OCI-M2 (cell line): ENCODE results near the gene ADAM33.

Source experiments
- DNase-seq: peaks from one replicate; lab custom pipeline; 2025; ENCODE audit not compliant: unreplicated experiment; lab: John Stamatoyannopoulos, UW

ADAM33 gene

DNA sequence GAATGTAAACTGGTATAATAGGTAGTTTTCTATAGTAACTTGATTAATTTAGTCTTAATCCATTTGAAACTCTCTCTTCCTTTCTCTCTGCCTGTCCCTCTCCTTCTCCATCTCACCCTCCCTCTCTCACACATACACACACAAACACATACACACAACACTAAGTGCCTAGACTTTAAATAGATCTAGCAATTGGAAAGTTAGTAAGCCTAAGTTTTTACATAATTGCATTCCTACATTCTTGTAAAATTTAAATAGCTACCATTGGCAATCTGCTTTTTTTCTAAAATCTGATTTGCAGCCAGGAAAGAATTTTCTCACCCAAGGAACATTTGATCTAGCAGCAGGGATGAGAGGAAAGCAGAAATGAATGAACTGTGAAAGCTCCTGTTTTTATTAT, 34.3 kb downstream of the ADAM33 start:
- no peak for DNase-seq

DNA sequence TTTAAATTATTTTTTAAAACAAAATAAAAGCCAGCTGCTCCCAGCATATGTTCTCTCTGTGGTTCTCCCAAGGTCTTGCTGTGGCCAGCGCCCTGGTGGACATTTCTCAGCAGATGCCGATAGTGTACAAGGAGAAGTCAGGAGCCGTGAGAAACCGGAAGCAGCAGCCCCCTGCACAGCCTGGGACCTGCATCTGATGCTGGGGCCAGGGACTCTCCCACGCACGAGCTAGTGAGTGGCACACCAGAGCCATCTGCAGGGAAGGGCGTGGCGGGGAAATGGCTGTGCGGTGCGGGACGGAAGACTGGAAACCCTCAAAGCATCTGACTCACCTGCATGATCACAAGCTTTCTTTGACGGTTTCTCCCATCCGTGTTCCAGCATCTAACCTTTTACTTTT, 35.2 kb downstream of the ADAM33 start:
- no peak for DNase-seq

GRCh38 chr20:3646067-3646440, 35.8 kb downstream of the ADAM33 start:
- DNase-seq: no peak

- no peak for DNase-seq
Measured at GRCh38 chr20:3645309-3646066, 36.3 kb downstream of the ADAM33 start.

DNA sequence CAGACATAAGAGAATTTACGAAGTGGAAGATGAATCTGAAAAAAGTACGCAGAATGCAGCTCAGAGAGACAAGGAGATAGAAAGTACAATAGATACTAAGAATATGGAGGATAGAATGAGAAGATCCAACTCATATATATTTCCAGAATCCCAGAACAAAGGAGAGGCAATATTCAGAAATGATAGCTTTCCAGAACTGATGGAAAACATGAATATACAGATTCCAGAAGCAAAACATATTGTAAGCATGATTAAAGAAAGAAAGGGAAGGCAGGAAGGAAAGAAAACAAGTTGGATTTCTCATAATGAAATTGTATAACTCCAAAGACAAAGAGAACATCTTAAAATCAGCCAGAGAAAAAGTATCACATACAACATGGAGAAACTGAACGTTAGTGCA, 41.6 kb downstream of the ADAM33 start:
- no peak for DNase-seq

GRCh38 chr20:3635346-3635745, 46.5 kb downstream of the ADAM33 start:
- DNase-seq: no peak

GRCh38 chr20:3633913-3634478, 47.8 kb downstream of the ADAM33 start:
- no peak for DNase-seq

GRCh38 chr20:3632311-3633004, 49.4 kb downstream of the ADAM33 start:
- DNase-seq: no peak

DNA sequence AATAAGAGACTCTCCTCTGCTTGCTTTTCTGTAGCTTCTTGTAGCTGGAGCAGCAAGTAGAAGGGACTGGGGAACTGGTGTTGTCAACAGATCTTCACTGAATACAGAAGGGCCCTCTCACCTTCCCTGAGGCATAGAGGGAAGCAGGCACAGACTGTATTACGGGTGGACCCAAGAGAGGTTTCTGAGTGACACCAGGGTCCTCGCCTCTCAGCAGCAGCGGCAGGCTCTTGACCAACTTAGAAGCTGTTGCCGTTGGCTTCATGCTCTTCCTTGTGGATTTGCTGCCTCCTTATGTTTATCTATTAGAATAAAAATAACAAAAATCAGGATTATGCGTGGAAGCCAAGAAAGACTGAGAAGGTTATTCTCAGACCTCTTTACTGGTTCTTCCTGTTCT, 50.3 kb downstream of the ADAM33 start:
- DNase-seq: no peak

- no peak for DNase-seq
Measured at GRCh38 chr20:3630429-3630828, 51.4 kb downstream of the ADAM33 start.

DNA sequence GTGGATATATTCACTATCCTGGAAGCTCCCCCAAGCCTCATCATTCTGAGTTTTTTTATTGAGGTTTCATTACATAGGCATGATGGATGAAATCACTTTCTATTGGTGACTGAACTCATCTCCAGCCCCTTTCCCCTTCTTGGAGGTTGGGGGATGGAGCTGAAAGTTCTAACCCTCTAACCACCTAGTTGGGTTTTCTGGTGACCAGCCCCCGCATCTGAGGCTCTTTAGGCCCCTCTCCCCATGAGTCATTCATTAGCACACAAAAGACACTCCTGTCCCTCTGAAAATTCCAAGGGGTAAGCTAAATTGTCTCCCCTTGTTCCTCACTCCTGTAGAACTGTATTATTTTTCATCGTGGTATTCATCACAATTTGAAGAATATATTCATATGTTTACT, 51.9 kb downstream of the ADAM33 start:
- no peak for DNase-seq

- DNase-seq: no peak
Measured at GRCh38 chr20:3628502-3629314, 53.1 kb downstream of the ADAM33 start.

- DNase-seq: no peak
Measured at GRCh38 chr20:3627476-3627875, 54.3 kb downstream of the ADAM33 start.

GRCh38 chr20:3622406-3622805, 59.4 kb downstream of the ADAM33 start:
- no peak for DNase-seq

DNA sequence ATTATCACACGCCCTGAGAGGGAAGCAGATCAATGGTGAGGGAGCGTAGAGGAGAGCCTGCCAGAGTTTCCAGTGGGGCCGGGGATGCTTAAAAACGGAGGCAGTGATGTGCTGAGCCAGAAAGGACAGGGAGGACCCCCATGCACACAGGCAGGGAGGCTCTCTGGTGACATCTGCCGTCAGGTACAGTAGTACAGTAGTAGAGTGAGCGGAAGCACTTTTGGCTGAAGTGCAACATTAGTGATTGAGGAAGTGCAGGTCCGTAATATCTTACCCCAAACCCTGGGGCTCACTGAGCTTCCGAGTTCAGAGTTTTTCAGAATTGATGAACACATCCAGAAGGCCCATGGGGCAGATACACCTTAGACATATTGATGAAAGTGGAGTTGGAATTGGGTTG, 60.7 kb downstream of the ADAM33 start:
- DNase-seq: no peak
